Peyer's patch (tissue), 4 donors: ENCODE results near the gene SBF2. TPM values are rescaled to one million over a fixed set of nuclear protein-coding genes. Genes with fewer than 3 reads are reported as not detected.

Source experiments
- DNase-seq, 3 donors: peaks; one replicate each; pipeline ENCODE4 v3.0.0-alpha.2; 2017 to 2019
- H3K27ac ChIP-seq, 4 donors: fragments of 200-600 bp; sonication (generic); one replicate each; pipeline ENCODE4 v1.5.1; 2016 to 2019
- H3K27me3 ChIP-seq, 2 donors: fragments of 200-600 bp; sonication (generic); one replicate each; pipeline ENCODE4 v1.5.1; 2019
- H3K36me3 ChIP-seq, 3 donors: fragments of 200-600 bp; sonication (generic); one replicate each; pipeline ENCODE4 v1.5.1; 2016 to 2019
- H3K4me1 ChIP-seq, 4 donors: fragments of 200-600 bp; sonication (generic); one replicate each; pipeline ENCODE4 v1.5.1; 2016 to 2019
- H3K4me3 ChIP-seq, 4 donors: fragments of 200-600 bp; sonication (generic); 1 replicate in 3 of 4; 2 replicates in 1 of 4; pipeline ENCODE4 v1.5.1; 2016 to 2019; ENCODE audit warnings: mild to moderate bottlenecking in 1 of 4
- H3K9me3 ChIP-seq, 4 donors: fragments of 200-600 bp; sonication (generic); one replicate each; pipeline ENCODE4 v1.5.1; 2016 to 2019; ENCODE audit warnings: mild to moderate bottlenecking in 1 of 4
- CTCF ChIP-seq, 6 experiments: fragments of 450-650 bp in 4 of 6; fragments of 200-600 bp in 2 of 6; sonication (generic) in 1 of 6; IDR thresholded peaks; one replicate each; pipeline ENCODE4 v1.5.1; 2017 to 2019; ENCODE audit warnings: antibody characterized with exemption in 6 of 6, mild to moderate bottlenecking in 3 of 6, moderate library complexity in 1 of 6
- POLR2A ChIP-seq, 2 donors: fragments of 450-650 bp; IDR thresholded peaks; one replicate each; pipeline ENCODE4 v1.5.1; 2017; ENCODE audit warnings: antibody characterized with exemption in 2 of 2, mild to moderate bottlenecking in 2 of 2, moderate library complexity in 2 of 2
- total RNA-seq, 4 donors: library from RNA; depleted of rRNA; stranded (reverse); fragments of >200 nt; gene quantifications; one replicate each; pipeline ENCODE4 v1.1.0, GENCODE V29; 2016

SBF2 gene
- total RNA-seq, 4 donors from 2014 or later: 52.7 to 70.1 (median 56.7) TPM

DNA sequence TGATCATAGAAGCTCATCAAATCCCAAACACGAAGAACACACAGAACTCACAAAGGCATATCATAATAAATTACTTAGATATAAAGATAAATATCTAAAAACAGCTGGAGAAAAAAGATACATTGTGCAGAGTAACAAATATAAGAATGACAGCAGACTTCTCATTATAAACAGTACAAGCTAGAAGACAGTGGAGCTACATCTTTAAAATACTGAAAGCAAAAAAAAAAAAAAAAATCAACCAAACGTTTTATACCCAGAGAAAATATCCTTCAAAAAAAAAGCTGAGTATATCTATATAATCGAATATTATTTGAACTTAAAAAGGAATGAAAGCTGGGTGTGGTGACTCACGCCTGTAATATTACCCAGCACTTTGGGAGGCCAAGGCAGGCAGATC is 90.0 kb downstream of the SBF2 start:
- no peaks in the 10 kb centered on the region for H3K36me3 ChIP-seq
- no peaks in the 10 kb centered on the region for H3K9me3 ChIP-seq
- H3K4me3 ChIP-seq: no peak overlapping the region
- H3K4me1 ChIP-seq: no peaks in the 10 kb centered on the region
- TF ChIP-seq CTCF (IDR thresholded peaks at IDR 0.05): no peak
- TF ChIP-seq POLR2A (IDR thresholded peaks at IDR 0.05): no peak
- H3K27ac ChIP-seq: no peak overlapping the region
- no peak for DNase-seq
- no peaks in the 10 kb centered on the region for H3K27me3 ChIP-seq

GRCh38 chr11:10201343-10201742 is 92.7 kb downstream of the SBF2 start:
- Histone ChIP-seq H3K9me3 (no peaks in the 10 kb centered on the region), H3K36me3 (no peaks in the 10 kb centered on the region), H3K27ac (no peak overlapping the region), H3K27me3 (no peaks in the 10 kb centered on the region), H3K4me1 (no peaks in the 10 kb centered on the region), H3K4me3 (no peak overlapping the region)
- no peak for DNase-seq
- no peak for TF ChIP-seq POLR2A (IDR thresholded peaks at IDR 0.05)

GRCh38 chr11:10197091-10197490 is 96.9 kb downstream of the SBF2 start:
- TF ChIP-seq CTCF (IDR thresholded peaks at IDR 0.05) (no peak), POLR2A (IDR thresholded peaks at IDR 0.05) (no peak)
- no peaks in the 10 kb centered on the region for H3K27me3 ChIP-seq
- no peak for DNase-seq
- no peaks in the 10 kb centered on the region for H3K9me3 ChIP-seq
- no peaks in the 10 kb centered on the region for H3K36me3 ChIP-seq
- H3K4me3 ChIP-seq: no peak overlapping the region
- H3K4me1 ChIP-seq: no peaks in the 10 kb centered on the region
- H3K27ac ChIP-seq: no peak overlapping the region

- no peak for DNase-seq
- no peak overlapping the region for H3K27ac ChIP-seq
- no peaks in the 10 kb centered on the region for H3K4me1 ChIP-seq
- TF ChIP-seq POLR2A (IDR thresholded peaks at IDR 0.05) (no peak), CTCF (IDR thresholded peaks at IDR 0.05) (no peak)
- no peaks in the 10 kb centered on the region for H3K9me3 ChIP-seq
- no peaks in the 10 kb centered on the region for H3K27me3 ChIP-seq
- H3K36me3 ChIP-seq: no peaks in the 10 kb centered on the region
- no peak overlapping the region for H3K4me3 ChIP-seq
Observed at GRCh38 chr11:10192036-10192435, 102.0 kb downstream of the SBF2 start.

DNA sequence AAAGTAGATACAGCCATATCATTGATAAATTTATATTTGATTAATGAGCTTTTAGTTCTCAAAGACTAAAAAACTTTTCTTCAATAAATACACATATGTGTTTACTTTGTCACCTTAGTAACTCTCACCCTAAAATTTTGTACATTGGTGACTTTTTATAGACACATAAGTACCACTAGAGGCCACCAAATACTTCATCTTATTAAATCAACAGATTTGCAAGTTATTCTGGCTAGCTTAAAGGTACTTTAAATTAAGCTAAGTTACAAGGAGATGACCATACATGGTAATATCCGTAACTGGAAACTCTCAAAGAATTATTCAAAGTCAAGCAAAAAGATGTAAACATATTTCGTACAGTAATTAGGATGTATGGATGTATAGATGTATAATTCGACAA is 112.2 kb downstream of the SBF2 start:
- Histone ChIP-seq H3K4me3 (no peak overlapping the region), H3K27me3 (no peaks in the 10 kb centered on the region)
- DNase-seq: no peak

GRCh38 chr11:10164621-10165020 is 129.4 kb downstream of the SBF2 start:
- H3K36me3 ChIP-seq: no peaks in the 10 kb centered on the region
- no peak for TF ChIP-seq POLR2A (IDR thresholded peaks at IDR 0.05)
- no peak for TF ChIP-seq CTCF (IDR thresholded peaks at IDR 0.05)
- DNase-seq: no peak
- H3K4me1 ChIP-seq: no peaks in the 10 kb centered on the region
- H3K27me3 ChIP-seq: no peaks in the 10 kb centered on the region
- no peaks in the 10 kb centered on the region for H3K9me3 ChIP-seq
- H3K27ac ChIP-seq: no peak overlapping the region
- no peak overlapping the region for H3K4me3 ChIP-seq

More for the DNA sequence above, 112.2 kb downstream of the SBF2 start:
- TF ChIP-seq CTCF (IDR thresholded peaks at IDR 0.05): peak in 4 of 6 experiments; percentile 9 to 21 (median 16)
- no peak for TF ChIP-seq POLR2A (IDR thresholded peaks at IDR 0.05)
- Histone ChIP-seq H3K27ac (no peak overlapping the region), H3K36me3 (no peaks in the 10 kb centered on the region), H3K4me1 (no peaks in the 10 kb centered on the region), H3K9me3 (no peaks in the 10 kb centered on the region)
